ENCODE results near the gene ARHGEF19.

Gene ARHGEF19

GRCh38 chr1:16203550-16203949, 8.9 kb downstream of the ARHGEF19 start:
- Histone ChIP-seq H3K27me3 (ENCODE audit: control insufficient read depth, low read length) (no peaks in the 10 kb centered on the region), H3K4me1 (ENCODE audit: control insufficient read depth, low read length) (peaks cover 11% of the 10 kb centered on the region), H3K79me2 (ENCODE audit: control insufficient read depth, low read length) (no peaks in the 10 kb centered on the region), H3K27ac (ENCODE audit: low read depth, low read length) (no peak overlapping the region), H3F3A (ENCODE audit: control insufficient read depth, insufficient read depth) (no peaks in the 10 kb centered on the region), H3K9me2 (replicated peaks; ENCODE audit: control insufficient read depth, low read length) (no peaks in the 10 kb centered on the region), H3K36me3 (ENCODE audit: control insufficient read depth, low read length) (no peaks in the 10 kb centered on the region), H3K4me3 (ENCODE audit: low read length) (no peak overlapping the region), H3K9me3 (ENCODE audit: control insufficient read depth, insufficient read depth, low read length) (no peaks in the 10 kb centered on the region), H3K4me2 (ENCODE audit: low read length) (no peak overlapping the region), H4K20me1 (ENCODE audit: control insufficient read depth, insufficient read depth, low read depth, low read length) (no peaks in the 10 kb centered on the region)
- TF ChIP-seq EZH2phosphoT487 (IDR thresholded peaks at IDR 0.05; ENCODE audit: borderline replicate concordance, low read length) (no peak), CTCF (IDR thresholded peaks at IDR 0.05; ENCODE audit: low read depth, low read length, poor library complexity, severe bottlenecking) (no peak)

- no peaks in the 10 kb centered on the region for H3K9me3 ChIP-seq (ENCODE audit: control insufficient read depth, insufficient read depth, low read length)
- no peak for TF ChIP-seq EZH2phosphoT487 (IDR thresholded peaks at IDR 0.05; ENCODE audit: borderline replicate concordance, low read length)
- TF ChIP-seq CTCF (IDR thresholded peaks at IDR 0.05; ENCODE audit: low read depth, low read length, poor library complexity, severe bottlenecking), result no peak
- H3K4me2 ChIP-seq (ENCODE audit: low read length), result no peak overlapping the region
- H3K79me2 ChIP-seq (ENCODE audit: control insufficient read depth, low read length), result no peaks in the 10 kb centered on the region
- H3K36me3 ChIP-seq (ENCODE audit: control insufficient read depth, low read length), result no peaks in the 10 kb centered on the region
- H3K27ac ChIP-seq (ENCODE audit: low read depth, low read length), result no peak overlapping the region
- no peaks in the 10 kb centered on the region for H3K9me2 ChIP-seq (replicated peaks; ENCODE audit: control insufficient read depth, low read length)
- H3K27me3 ChIP-seq (ENCODE audit: control insufficient read depth, low read length), result no peaks in the 10 kb centered on the region
- no peak overlapping the region for H3K4me3 ChIP-seq (ENCODE audit: low read length)
- H4K20me1 ChIP-seq (ENCODE audit: control insufficient read depth, insufficient read depth, low read depth, low read length), result no peaks in the 10 kb centered on the region
- H3F3A ChIP-seq (ENCODE audit: control insufficient read depth, insufficient read depth), result no peaks in the 10 kb centered on the region
- peaks cover 11% of the 10 kb centered on the region for H3K4me1 ChIP-seq (ENCODE audit: control insufficient read depth, low read length)
These were observed 9.9 kb downstream of the ARHGEF19 start for GRCh38 chr1:16202281-16203210.

- Histone ChIP-seq H3K4me1 (ENCODE audit: control insufficient read depth, low read length) (no peaks in the 10 kb centered on the region), H3K36me3 (ENCODE audit: control insufficient read depth, low read length) (no peaks in the 10 kb centered on the region), H3K27ac (ENCODE audit: low read depth, low read length) (no peak overlapping the region), H4K20me1 (ENCODE audit: control insufficient read depth, insufficient read depth, low read depth, low read length) (no peaks in the 10 kb centered on the region), H3F3A (ENCODE audit: control insufficient read depth, insufficient read depth) (no peaks in the 10 kb centered on the region), H3K79me2 (ENCODE audit: control insufficient read depth, low read length) (no peaks in the 10 kb centered on the region), H3K9me2 (replicated peaks; ENCODE audit: control insufficient read depth, low read length) (no peaks in the 10 kb centered on the region), H3K4me3 (ENCODE audit: low read length) (no peak overlapping the region), H3K9me3 (ENCODE audit: control insufficient read depth, insufficient read depth, low read length) (no peaks in the 10 kb centered on the region), H3K27me3 (ENCODE audit: control insufficient read depth, low read length) (no peaks in the 10 kb centered on the region), H3K4me2 (ENCODE audit: low read length) (no peak overlapping the region)
- no peak for TF ChIP-seq EZH2phosphoT487 (IDR thresholded peaks at IDR 0.05; ENCODE audit: borderline replicate concordance, low read length)
- TF ChIP-seq CTCF (IDR thresholded peaks at IDR 0.05; ENCODE audit: low read depth, low read length, poor library complexity, severe bottlenecking), result no peak
These were observed 12.8 kb downstream of the ARHGEF19 start for GRCh38 chr1:16199700-16200099.

Data from DOHH2 (cell line).